Liver (tissue), 2 donors: Measurements from ENCODE around the gene MSI2.

Experiments
- FOXA1 ChIP-seq: IDR thresholded peaks from 2 replicates; pipeline ENCODE4 v1.6.1; 2016; ENCODE audit warnings: antibody characterized with exemption
- JUND ChIP-seq, 2 donors: IDR thresholded peaks; 2 replicates each; pipeline ENCODE4 v1.6.1; 2016; ENCODE audit warnings: antibody characterized with exemption in 2 of 2
- TF ChIP-seq, protein P1 (sequence below): IDR thresholded peaks from 2 replicates; pipeline ENCODE4 v1.6.1; 2016; ENCODE audit warnings: antibody characterized with exemption
- donor health status: healthy.

GRCh38 chr17:57606111-57606875 is 350.0 kb downstream of the MSI2 start:
- TF ChIP-seq, protein P1, sequence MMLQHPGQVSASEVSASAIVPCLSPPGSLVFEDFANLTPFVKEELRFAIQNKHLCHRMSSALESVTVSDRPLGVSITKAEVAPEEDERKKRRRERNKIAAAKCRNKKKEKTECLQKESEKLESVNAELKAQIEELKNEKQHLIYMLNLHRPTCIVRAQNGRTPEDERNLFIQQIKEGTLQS: no peak
- TF ChIP-seq JUND (IDR thresholded peaks at IDR 0.05): no peak
- no peak for TF ChIP-seq FOXA1
